Iris pigment epithelial cell (primary cell): ENCODE results near the gene TIMP2.
"Not testable (repeated sequence)": the region's sequence is repeated elsewhere in the genome, so short reads cannot be mapped to it uniquely, and the experiment has no call there.

ENCODE experiments used
- DNase-seq: peaks from one replicate; pipeline ENCODE4 v3.0.0-alpha.2; 2011; ENCODE audit warnings: low read depth

Gene TIMP2

GRCh38 chr17:78929908-78930775, 5.0 kb upstream of the TIMP2 start:
- DNase-seq, result no peak

- DNase-seq, result peak; percentile 94
These were observed 722 bp upstream of the TIMP2 start for GRCh38 chr17:78925662-78926555.

GRCh38 chr17:78924481-78925151, 571 bp downstream of the TIMP2 start:
- DNase-seq, result no peak

- DNase-seq, result no peak
These were observed 1.3 kb downstream of the TIMP2 start for GRCh38 chr17:78923660-78924453.

- DNase-seq, result no peak
These were observed 2.2 kb downstream of the TIMP2 start for GRCh38 chr17:78922816-78923498.

GRCh38 chr17:78921437-78921971, 3.7 kb downstream of the TIMP2 start:
- DNase-seq, result no peak

GRCh38 chr17:78920528-78920927, 4.7 kb downstream of the TIMP2 start:
- DNase-seq, result no peak

- DNase-seq, result no peak
These were observed 5.2 kb downstream of the TIMP2 start for GRCh38 chr17:78919861-78920450.

- no peak for DNase-seq
These were observed 6.2 kb downstream of the TIMP2 start for GRCh38 chr17:78918979-78919378.

GRCh38 chr17:78917451-78918275, 7.5 kb downstream of the TIMP2 start:
- no peak for DNase-seq

GRCh38 chr17:78915872-78916632, 9.1 kb downstream of the TIMP2 start:
- DNase-seq, result peak; percentile 73

GRCh38 chr17:78913115-78913514, 12.1 kb downstream of the TIMP2 start:
- DNase-seq, result no peak

- no peak for DNase-seq
These were observed 13.1 kb downstream of the TIMP2 start for GRCh38 chr17:78912082-78912481.

GRCh38 chr17:78911543-78911942, 13.6 kb downstream of the TIMP2 start:
- not testable (repeated sequence) for DNase-seq

GRCh38 chr17:78910497-78911284, 14.5 kb downstream of the TIMP2 start:
- DNase-seq, result no peak

- no peak for DNase-seq
These were observed 16.8 kb downstream of the TIMP2 start for GRCh38 chr17:78908426-78908825.

GRCh38 chr17:78905541-78905940, 19.6 kb downstream of the TIMP2 start:
- no peak for DNase-seq

- no peak for DNase-seq
These were observed 20.1 kb downstream of the TIMP2 start for GRCh38 chr17:78905116-78905515.
